Measurements from ENCODE around the gene PARP6. TPM values are rescaled to one million over a fixed set of nuclear protein-coding genes. Genes with fewer than 3 reads are reported as not detected.
A peak's percentile ranks its signal among the peaks of the same experiment; 100 is the strongest.

Gene PARP6
- total RNA-seq, 5 donors from 2014 or later (not counting 1 experiment from before 2014, with no cell fraction given): 94.4 to 132 (median 101) TPM

GRCh38 chr15:72206677-72207000 is 65.7 kb downstream of the PARP6 start:
- DNase-seq: no peak
- no peak overlapping the region for H3K27ac Mint-ChIP-seq

GRCh38 chr15:72205896-72206676 is 66.3 kb downstream of the PARP6 start:
- Mint-ChIP-seq H3K27ac (no peak overlapping the region), H3K9me3 (no peaks in the 10 kb centered on the region), H3K4me1 (no peaks in the 10 kb centered on the region), H3K4me3 (no peak overlapping the region), H3K36me3 (peaks cover 67% of the 10 kb centered on the region), H3K27me3 (no peaks in the 10 kb centered on the region)
- no peaks in the 10 kb centered on the region for H3K27me3 ChIP-seq (replicated peaks in 1 of 2; ENCODE audit: control insufficient read depth in 2 of 2, extremely low read depth in 1 of 2, insufficient read depth in 2 of 2, low read length in 1 of 2)
- H3K27ac ChIP-seq (ENCODE audit: low read length): no peak overlapping the region
- POLR2A ChIA-PET: interaction anchor here in 1 of 2 donors (0.6 to 0.7 kb wide), 2 partner anchors 16 to 567 kb away, joined by 3 to 5 read pairs; no protein-coding TSS in a partner anchor
- no peaks in the 10 kb centered on the region for H3K9me3 ChIP-seq
- no peaks in the 10 kb centered on the region for H3K4me1 ChIP-seq (ENCODE audit: control insufficient read depth in 1 of 2, extremely low read depth in 1 of 2, insufficient read depth in 2 of 2, low read length in 2 of 2)
- CTCF ChIA-PET: no interaction called here
- no peak for ATAC-seq (replicated peaks in 1 of 4)
- WGBS (ENCODE audit: insufficient coverage): 97% methylated on average over 10 of the region's 10 CpGs
- H3K36me3 ChIP-seq (ENCODE audit: control insufficient read depth in 2 of 2, extremely low read depth in 1 of 2, insufficient read depth in 1 of 2, low read length in 1 of 2): peaks cover 47 to 96% of the 10 kb centered on the region in 2 donors
- no peak overlapping the region for H3K4me3 ChIP-seq (ENCODE audit: control insufficient read depth in 1 of 2, extremely low read depth in 1 of 2, low read length in 1 of 2)
- no peak for DNase-seq

More at GRCh38 chr15:72206677-72207000, 65.7 kb downstream of the PARP6 start:
- Histone ChIP-seq H3K4me1 (ENCODE audit: control insufficient read depth in 1 of 2, extremely low read depth in 1 of 2, insufficient read depth in 2 of 2, low read length in 2 of 2) (no peaks in the 10 kb centered on the region), H3K36me3 (ENCODE audit: control insufficient read depth in 2 of 2, extremely low read depth in 1 of 2, insufficient read depth in 1 of 2, low read length in 1 of 2) (peaks cover 45 to 91% of the 10 kb centered on the region in 2 donors), H3K4me3 (ENCODE audit: control insufficient read depth in 1 of 2, extremely low read depth in 1 of 2, low read length in 1 of 2) (no peak overlapping the region), H3K27ac (ENCODE audit: low read length) (no peak overlapping the region), H3K27me3 (replicated peaks in 1 of 2; ENCODE audit: control insufficient read depth in 2 of 2, extremely low read depth in 1 of 2, insufficient read depth in 2 of 2, low read length in 1 of 2) (no peaks in the 10 kb centered on the region), H3K9me3 (no peaks in the 10 kb centered on the region)
- Mint-ChIP-seq H3K4me1 (no peaks in the 10 kb centered on the region), H3K36me3 (peaks cover 70% of the 10 kb centered on the region), H3K9me3 (no peaks in the 10 kb centered on the region), H3K27me3 (no peaks in the 10 kb centered on the region), H3K4me3 (no peak overlapping the region)
- 96% methylated on average over 3 of the region's 5 CpGs for WGBS (ENCODE audit: insufficient coverage)
- POLR2A ChIA-PET: interaction anchor here in 1 of 2 donors (0.6 to 0.7 kb wide), 2 partner anchors 15 to 566 kb away, joined by 3 to 5 read pairs; no protein-coding TSS in a partner anchor
- no peak for ATAC-seq (replicated peaks in 1 of 4)
- CTCF ChIA-PET: no interaction called here

GRCh38 chr15:72205273-72205672 is 67.1 kb downstream of the PARP6 start:
- no peaks in the 10 kb centered on the region for H3K9me3 Mint-ChIP-seq
- peaks cover 52 to 99% of the 10 kb centered on the region in 2 donors for H3K36me3 ChIP-seq (ENCODE audit: control insufficient read depth in 2 of 2, extremely low read depth in 1 of 2, insufficient read depth in 1 of 2, low read length in 1 of 2)
- ATAC-seq (replicated peaks in 1 of 4) (no peak), DNase-seq (no peak)
- H3K27ac Mint-ChIP-seq: no peak overlapping the region
- POLR2A ChIA-PET: no interaction called here
- H3K36me3 Mint-ChIP-seq: peaks cover 72% of the 10 kb centered on the region
- CTCF ChIA-PET: no interaction called here
- H3K4me3 Mint-ChIP-seq: no peak overlapping the region
- H3K27me3 Mint-ChIP-seq: no peaks in the 10 kb centered on the region
- no peaks in the 10 kb centered on the region for H3K4me1 Mint-ChIP-seq
- H3K27ac ChIP-seq (ENCODE audit: low read length): no peak overlapping the region
- 52% methylated on average over 2 of the region's 2 CpGs for WGBS (ENCODE audit: insufficient coverage)
- no peak overlapping the region for H3K4me3 ChIP-seq (ENCODE audit: control insufficient read depth in 1 of 2, extremely low read depth in 1 of 2, low read length in 1 of 2)
- H3K9me3 ChIP-seq: no peaks in the 10 kb centered on the region
- no peaks in the 10 kb centered on the region for H3K4me1 ChIP-seq (ENCODE audit: control insufficient read depth in 1 of 2, extremely low read depth in 1 of 2, insufficient read depth in 2 of 2, low read length in 2 of 2)
- H3K27me3 ChIP-seq (replicated peaks in 1 of 2; ENCODE audit: control insufficient read depth in 2 of 2, extremely low read depth in 1 of 2, insufficient read depth in 2 of 2, low read length in 1 of 2): no peaks in the 10 kb centered on the region

DNA sequence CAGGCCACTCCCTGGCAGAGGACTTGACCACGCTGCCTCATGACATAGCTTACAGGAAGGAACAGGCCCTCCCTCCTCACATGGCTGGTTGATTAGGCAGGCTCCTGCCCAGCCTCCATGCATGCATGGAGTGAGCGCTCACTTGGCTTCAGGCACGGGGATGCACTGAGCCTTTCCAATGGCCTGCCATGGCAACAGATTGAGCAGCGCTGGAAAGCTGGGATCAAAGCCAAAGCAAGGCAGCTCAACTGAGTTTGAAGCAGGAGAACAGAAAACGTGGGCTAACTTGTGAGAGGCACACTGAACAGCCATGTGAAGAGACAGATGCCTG is 68.9 kb downstream of the PARP6 start:
- H3K4me1 ChIP-seq (ENCODE audit: control insufficient read depth in 1 of 2, extremely low read depth in 1 of 2, insufficient read depth in 2 of 2, low read length in 2 of 2): no peaks in the 10 kb centered on the region
- no peaks in the 10 kb centered on the region for H3K9me3 Mint-ChIP-seq
- H3K27ac ChIP-seq (ENCODE audit: low read length): no peak overlapping the region
- no peak overlapping the region for H3K27ac Mint-ChIP-seq
- peaks cover 0 to 3% of the 10 kb centered on the region in 2 experiments for H3K27me3 ChIP-seq (replicated peaks in 1 of 2; ENCODE audit: control insufficient read depth in 2 of 2, extremely low read depth in 1 of 2, insufficient read depth in 2 of 2, low read length in 1 of 2)
- H3K4me3 Mint-ChIP-seq: no peak overlapping the region
- H3K4me3 ChIP-seq (ENCODE audit: control insufficient read depth in 1 of 2, extremely low read depth in 1 of 2, low read length in 1 of 2): no peak overlapping the region
- H3K9me3 ChIP-seq: no peaks in the 10 kb centered on the region
- H3K27me3 Mint-ChIP-seq: no peaks in the 10 kb centered on the region
- peaks cover 56 to 99% of the 10 kb centered on the region in 2 donors for H3K36me3 ChIP-seq (ENCODE audit: control insufficient read depth in 2 of 2, extremely low read depth in 1 of 2, insufficient read depth in 1 of 2, low read length in 1 of 2)
- H3K36me3 Mint-ChIP-seq: peaks cover 68% of the 10 kb centered on the region
- ChIA-PET POLR2A (no interaction called here), CTCF (no interaction called here)
- WGBS (ENCODE audit: insufficient coverage): 96% methylated on average over 4 of the region's 5 CpGs
- DNase-seq: no peak
- ATAC-seq (replicated peaks in 1 of 4): no peak
- peaks cover 0 to 3% (median 0%) of the 10 kb centered on the region in 3 donors for H3K4me1 Mint-ChIP-seq

DNA sequence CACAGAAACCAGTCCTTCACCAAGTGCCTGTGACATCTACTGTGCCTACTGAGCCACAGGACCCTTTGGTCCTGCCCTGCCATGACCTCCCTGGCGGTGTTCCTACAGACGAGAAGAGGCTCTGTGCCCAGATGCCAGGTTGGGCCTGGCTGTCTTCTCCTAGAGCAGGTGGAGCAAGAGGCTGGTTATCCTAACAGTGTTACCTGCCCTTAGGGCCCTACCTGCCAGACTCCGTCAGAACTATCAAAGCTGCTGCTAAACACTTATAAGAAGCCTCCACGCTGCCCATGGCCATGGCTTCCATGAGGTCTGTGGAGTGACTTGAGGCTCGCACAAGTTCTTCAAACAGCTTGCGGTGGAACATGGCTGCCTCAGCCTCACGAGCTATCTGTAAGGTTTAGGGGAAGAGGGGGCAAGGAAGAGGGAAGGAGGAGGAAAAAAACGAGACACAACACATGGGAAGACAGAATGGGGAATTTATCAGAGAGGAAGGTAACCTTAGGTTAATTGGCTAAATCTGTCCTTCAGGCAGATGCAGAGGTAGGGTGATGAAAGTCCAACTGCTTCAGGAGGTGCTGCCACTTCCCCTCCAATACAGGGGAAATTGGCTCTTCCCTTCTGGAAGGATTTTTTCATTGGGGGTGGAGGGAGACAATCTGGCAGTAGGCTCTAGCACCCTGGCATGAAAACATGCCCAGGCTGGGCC is 69.4 kb downstream of the PARP6 start:
- no peaks in the 10 kb centered on the region for H3K9me3 Mint-ChIP-seq
- H3K36me3 ChIP-seq (ENCODE audit: control insufficient read depth in 2 of 2, extremely low read depth in 1 of 2, insufficient read depth in 1 of 2, low read length in 1 of 2): peaks cover 57 to 97% of the 10 kb centered on the region in 2 donors
- no peak overlapping the region for H3K4me3 ChIP-seq (ENCODE audit: control insufficient read depth in 1 of 2, extremely low read depth in 1 of 2, low read length in 1 of 2)
- ATAC-seq (replicated peaks in 1 of 4) (no peak), DNase-seq (no peak)
- ChIA-PET CTCF (no interaction called here), POLR2A (no interaction called here)
- no peaks in the 10 kb centered on the region for H3K9me3 ChIP-seq
- H3K4me3 Mint-ChIP-seq: no peak overlapping the region
- WGBS (ENCODE audit: insufficient coverage): 83% methylated on average over 8 of the region's 8 CpGs
- peaks cover 64% of the 10 kb centered on the region for H3K36me3 Mint-ChIP-seq
- peaks cover 3 to 5% (median 4%) of the 10 kb centered on the region in 3 donors for H3K4me1 Mint-ChIP-seq
- H3K27me3 ChIP-seq (replicated peaks in 1 of 2; ENCODE audit: control insufficient read depth in 2 of 2, extremely low read depth in 1 of 2, insufficient read depth in 2 of 2, low read length in 1 of 2): peaks cover 0 to 8% of the 10 kb centered on the region in 2 experiments
- H3K27me3 Mint-ChIP-seq: peaks cover 0 to 2% of the 10 kb centered on the region in 2 donors
- H3K4me1 ChIP-seq (ENCODE audit: control insufficient read depth in 1 of 2, extremely low read depth in 1 of 2, insufficient read depth in 2 of 2, low read length in 2 of 2): peaks cover 0 to 2% of the 10 kb centered on the region in 2 experiments
- H3K27ac ChIP-seq (ENCODE audit: low read length): no peak overlapping the region
- peak overlapping the region in 1 of 2 donors; percentile 32 for H3K27ac Mint-ChIP-seq

DNA sequence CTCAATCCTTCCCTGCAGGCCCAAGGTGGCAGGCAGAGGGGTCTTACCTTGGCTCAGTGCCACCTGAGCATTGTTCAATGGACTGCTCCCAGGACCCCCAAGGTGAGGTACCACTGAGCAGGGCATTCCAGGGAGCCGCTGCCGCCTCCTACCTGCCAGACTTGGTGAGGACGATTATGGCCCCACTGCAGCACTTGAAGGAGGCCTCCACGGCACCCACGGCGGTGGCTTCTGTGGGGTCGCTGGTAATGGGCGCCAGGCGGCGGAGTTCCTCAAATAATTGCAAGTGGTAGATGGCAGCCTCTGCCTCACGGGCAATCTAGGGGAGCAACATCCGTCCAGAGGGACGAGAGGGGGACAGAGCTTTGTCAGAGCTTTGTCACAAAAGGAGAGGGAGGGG is 70.1 kb downstream of the PARP6 start:
- Histone ChIP-seq H3K9me3 (no peaks in the 10 kb centered on the region), H3K4me3 (ENCODE audit: control insufficient read depth in 1 of 2, extremely low read depth in 1 of 2, low read length in 1 of 2) (no peak overlapping the region), H3K27me3 (replicated peaks in 1 of 2; ENCODE audit: control insufficient read depth in 2 of 2, extremely low read depth in 1 of 2, insufficient read depth in 2 of 2, low read length in 1 of 2) (peaks cover 0 to 12% of the 10 kb centered on the region in 2 experiments), H3K27ac (ENCODE audit: low read length) (no peak overlapping the region), H3K4me1 (ENCODE audit: control insufficient read depth in 1 of 2, extremely low read depth in 1 of 2, insufficient read depth in 2 of 2, low read length in 2 of 2) (peaks cover 0 to 6% of the 10 kb centered on the region in 2 experiments), H3K36me3 (ENCODE audit: control insufficient read depth in 2 of 2, extremely low read depth in 1 of 2, insufficient read depth in 1 of 2, low read length in 1 of 2) (peaks cover 51 to 90% of the 10 kb centered on the region in 2 donors)
- no peak for DNase-seq
- WGBS (ENCODE audit: insufficient coverage): 98% methylated on average over 11 of the region's 13 CpGs
- ChIA-PET CTCF (no interaction called here), POLR2A (no interaction called here)
- H3K36me3 Mint-ChIP-seq: peaks cover 58% of the 10 kb centered on the region
- ATAC-seq (replicated peaks in 1 of 4): no peak
- no peak overlapping the region for H3K27ac Mint-ChIP-seq
- H3K4me1 Mint-ChIP-seq: peaks cover 5 to 7% (median 6%) of the 10 kb centered on the region in 3 donors
- H3K4me3 Mint-ChIP-seq: no peak overlapping the region
- peaks cover 0 to 5% of the 10 kb centered on the region in 2 donors for H3K27me3 Mint-ChIP-seq
- no peaks in the 10 kb centered on the region for H3K9me3 Mint-ChIP-seq

All from T-cell (primary cell).